Fibroblast of the aortic adventitia (primary cell): ENCODE measurements around the gene RASGRP3. TPM values are rescaled to one million over a fixed set of nuclear protein-coding genes. Genes with fewer than 3 reads are reported as not detected.

Experiments
- DNase-seq: peaks from one replicate; pipeline ENCODE4 v3.0.0-alpha.2; 2010; ENCODE audit warnings: low read depth
- H3K4me3 ChIP-seq: 2 replicates; pipeline ENCODE4 v1.5.1; 2011; ENCODE audit warnings: low read depth, mild to moderate bottlenecking, control low read depth, low read length, moderate library complexity
- CTCF ChIP-seq: IDR thresholded peaks from 2 replicates; pipeline ENCODE4 v1.5.1; 2011; ENCODE audit warnings: mild to moderate bottlenecking, low read length, control low read depth, inconsistent platforms; ENCODE audit not compliant: insufficient read depth
- total RNA-seq: library from RNA; depleted of rRNA; stranded (reverse); fragments of >200 nt; gene quantifications from 2 replicates; pipeline ENCODE4 v1.2.3, GENCODE V29; 2012; ENCODE audit warnings: low replicate concordance

RASGRP3 gene
- total RNA-seq, 1 donor: 7.8 TPM

- peak; percentile 77 for DNase-seq
- no peak overlapping the region for H3K4me3 ChIP-seq
- no peak for TF ChIP-seq CTCF
Measured at GRCh38 chr2:33443274-33443829, 33.1 kb upstream of the RASGRP3 start.

- no peak for DNase-seq
- H3K4me3 ChIP-seq: no peak overlapping the region
- no peak for TF ChIP-seq CTCF
Measured at GRCh38 chr2:33444967-33445366, 31.5 kb upstream of the RASGRP3 start.

DNA sequence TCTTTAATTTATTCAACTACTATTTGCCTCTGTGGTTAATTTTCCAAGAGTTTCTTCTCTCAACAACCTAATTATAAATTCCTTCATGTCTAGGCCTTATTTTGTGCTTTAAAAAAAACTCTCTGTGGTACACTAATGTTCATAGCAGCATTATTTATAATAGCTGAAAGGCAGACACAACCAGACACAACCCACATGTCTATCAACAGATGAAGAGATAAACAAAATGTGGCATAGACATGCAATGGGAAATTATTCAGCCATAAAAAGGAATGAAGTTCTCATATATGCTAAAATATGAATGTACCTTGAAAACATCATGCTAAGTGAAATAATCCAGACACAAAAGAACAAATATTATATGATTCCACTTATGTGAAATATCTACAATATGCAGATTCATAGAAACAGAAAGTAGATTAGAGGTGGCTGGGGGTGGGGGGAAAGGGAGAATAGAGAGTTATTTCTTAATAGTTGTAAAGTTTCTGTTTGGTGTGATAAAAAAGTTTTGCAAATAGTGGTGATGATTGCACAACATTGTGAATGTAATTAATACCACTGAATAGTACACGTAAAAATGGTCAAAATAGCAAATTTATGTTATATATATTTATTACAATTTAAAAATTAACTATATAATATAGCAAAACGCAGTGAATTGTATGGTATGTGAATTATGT, 28.1 kb upstream of the RASGRP3 start:
- TF ChIP-seq CTCF: no peak
- no peak overlapping the region for H3K4me3 ChIP-seq
- DNase-seq: no peak

GRCh38 chr2:33451214-33451613, 25.2 kb upstream of the RASGRP3 start:
- TF ChIP-seq CTCF: no peak
- no peak overlapping the region for H3K4me3 ChIP-seq
- DNase-seq: no peak

- TF ChIP-seq CTCF: no peak
- DNase-seq: no peak
- H3K4me3 ChIP-seq: no peak overlapping the region
Measured at GRCh38 chr2:33451825-33452224, 24.6 kb upstream of the RASGRP3 start.

DNA sequence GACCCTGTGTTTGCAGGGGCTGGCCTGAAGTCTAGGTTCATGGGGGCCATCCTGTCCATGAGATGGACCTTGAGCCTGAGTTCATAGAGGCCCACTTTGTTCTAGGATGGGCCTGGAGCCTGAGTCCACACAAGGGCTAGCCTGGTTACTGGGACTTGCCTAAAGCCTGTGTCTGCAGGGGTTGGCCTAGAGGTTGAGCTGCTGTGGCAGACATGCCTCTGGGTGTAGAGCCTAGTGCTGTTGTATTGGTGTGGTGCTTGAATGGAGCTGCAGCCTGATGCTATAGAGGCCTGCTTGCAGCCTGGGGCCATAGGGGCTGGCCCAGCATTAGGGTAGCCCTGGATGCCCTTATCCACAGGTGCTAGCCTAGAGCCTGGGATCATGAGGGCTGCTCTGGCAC, 23.9 kb upstream of the RASGRP3 start:
- H3K4me3 ChIP-seq: no peak overlapping the region
- no peak for TF ChIP-seq CTCF
- DNase-seq: no peak
